ENCODE measurements around the gene DRD2.
"Not testable (repeated sequence)": the region's sequence is repeated elsewhere in the genome, so short reads cannot be mapped to it uniquely, and the experiment has no call there.

DRD2 gene

GRCh38 chr11:113475160-113475761 is at the start of gene DRD2:
Gene DRD2, minus strand, starts transcription at chr11:113475398. Its CDS starts 50,747 bp downstream, at chr11:113424651.
- no peak for DNase-seq

GRCh38 chr11:113523906-113524305 is 48.7 kb upstream of the DRD2 start:
- DNase-seq: not testable (repeated sequence)

- no peak for DNase-seq
Measured at GRCh38 chr11:113521737-113522517, 46.7 kb upstream of the DRD2 start.

DNA sequence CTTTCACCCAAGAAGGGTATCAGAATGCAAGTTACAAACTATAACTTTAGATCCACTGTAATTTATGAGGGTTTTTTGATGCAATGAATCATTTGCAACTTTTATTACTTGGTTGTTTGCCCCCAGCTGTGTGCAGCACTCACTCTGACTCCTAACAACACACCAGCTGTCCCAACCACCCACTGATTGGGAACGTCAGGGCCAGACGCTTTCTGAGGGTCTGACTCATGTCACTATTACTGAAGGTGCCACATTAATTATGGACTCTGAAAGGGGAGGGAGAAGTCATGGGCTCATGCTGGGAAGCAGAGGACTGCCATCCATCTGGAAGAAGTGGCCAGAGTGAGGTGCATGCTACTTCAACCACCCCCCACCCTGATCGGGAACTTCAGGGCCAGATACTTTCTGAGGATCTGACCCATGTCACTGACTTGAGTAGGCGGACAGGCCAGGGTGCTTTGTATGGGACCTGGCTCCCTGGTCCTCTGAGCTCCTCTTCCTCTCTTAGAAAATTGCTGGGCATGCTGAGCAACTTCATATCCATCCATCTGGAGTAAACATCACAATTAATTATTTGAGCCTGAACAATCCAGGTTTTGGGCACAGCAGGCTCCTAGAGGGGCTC is 44.9 kb upstream of the DRD2 start:
- DNase-seq: no peak

- no peak for DNase-seq
Measured at GRCh38 chr11:113518716-113519495, 43.7 kb upstream of the DRD2 start.

GRCh38 chr11:113517361-113517760 is 42.2 kb upstream of the DRD2 start:
- no peak for DNase-seq

- DNase-seq: no peak
Measured at GRCh38 chr11:113514856-113515255, 39.7 kb upstream of the DRD2 start.

GRCh38 chr11:113507341-113507740 is 32.1 kb upstream of the DRD2 start:
- no peak for DNase-seq

DNA sequence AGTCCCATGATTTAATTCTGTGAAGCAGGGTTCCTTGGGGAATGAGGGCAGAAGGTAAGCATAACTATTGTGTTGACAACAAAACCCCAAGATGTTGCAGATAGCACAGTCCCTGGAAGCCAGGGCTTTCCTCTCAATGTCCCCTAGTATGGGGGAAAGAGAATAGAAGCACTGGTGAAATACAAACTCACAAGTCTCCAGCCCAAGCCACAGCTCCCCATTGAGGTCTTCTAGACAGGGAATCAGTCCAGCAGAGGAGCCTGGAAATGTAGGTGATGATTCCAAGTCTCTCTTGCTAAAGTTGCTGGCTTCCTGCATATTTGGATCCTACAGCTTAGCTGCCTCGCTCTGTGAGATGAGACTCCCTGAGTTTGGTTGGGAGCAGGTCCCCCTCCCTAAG is 31.7 kb upstream of the DRD2 start:
- no peak for DNase-seq

DNA sequence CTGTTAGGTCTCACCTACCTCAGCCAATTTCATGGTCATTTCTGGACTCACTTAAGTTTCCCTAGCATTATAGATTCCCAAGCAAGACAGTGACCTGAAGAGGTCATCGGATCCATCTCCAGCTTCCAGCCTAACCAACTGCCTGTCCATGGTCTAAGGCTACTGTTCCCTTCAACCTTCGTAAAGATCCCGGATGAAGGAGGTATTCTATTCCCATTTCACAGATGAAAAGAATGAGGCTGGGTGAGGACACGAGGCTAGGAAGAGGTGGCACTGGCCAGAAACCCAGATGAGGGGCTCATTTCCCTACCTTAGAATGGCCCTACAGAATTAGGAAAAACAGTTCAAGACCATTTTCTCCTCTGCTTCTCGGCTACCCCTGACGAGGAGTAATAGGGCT is 31.3 kb upstream of the DRD2 start:
- no peak for DNase-seq

DNA sequence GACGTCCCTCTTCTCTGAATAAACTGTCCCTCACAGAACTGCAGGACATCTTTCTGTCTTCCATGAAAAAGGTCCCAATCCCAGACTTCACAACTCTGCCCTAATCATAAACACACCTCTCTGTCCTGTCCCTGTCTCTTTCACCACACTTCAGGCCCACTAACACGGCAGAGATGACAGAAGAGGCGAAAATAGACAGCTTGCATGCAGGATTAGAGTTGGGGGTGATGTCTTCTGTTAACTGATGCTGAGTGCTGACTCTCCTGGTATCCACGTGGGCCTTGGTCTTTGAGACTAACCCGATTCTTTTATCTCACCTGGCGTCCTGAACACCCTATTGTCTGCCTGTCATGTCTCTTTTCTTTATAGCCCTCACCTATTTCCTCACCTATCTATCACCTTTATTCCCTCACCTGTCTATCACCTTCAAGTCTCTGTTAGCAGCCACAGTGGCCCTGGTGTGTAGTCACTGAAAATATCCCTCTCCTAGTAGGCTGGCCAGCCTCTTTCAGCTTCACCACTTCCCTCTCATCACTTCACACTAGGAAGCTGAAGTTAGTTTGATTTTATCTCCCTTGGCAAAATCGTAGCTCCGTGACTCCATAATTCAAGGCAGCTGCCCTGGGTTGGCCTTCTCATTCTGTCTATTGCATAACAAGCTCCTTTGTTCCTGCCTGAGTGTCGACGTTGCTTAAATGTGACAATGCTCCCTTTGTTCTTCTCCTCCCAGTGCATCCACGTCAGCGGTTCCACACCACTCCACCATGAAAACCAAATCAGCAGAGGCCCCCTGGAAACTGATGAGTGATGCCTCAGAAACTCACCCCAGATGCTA is 30.6 kb upstream of the DRD2 start:
- no peak for DNase-seq

DNA sequence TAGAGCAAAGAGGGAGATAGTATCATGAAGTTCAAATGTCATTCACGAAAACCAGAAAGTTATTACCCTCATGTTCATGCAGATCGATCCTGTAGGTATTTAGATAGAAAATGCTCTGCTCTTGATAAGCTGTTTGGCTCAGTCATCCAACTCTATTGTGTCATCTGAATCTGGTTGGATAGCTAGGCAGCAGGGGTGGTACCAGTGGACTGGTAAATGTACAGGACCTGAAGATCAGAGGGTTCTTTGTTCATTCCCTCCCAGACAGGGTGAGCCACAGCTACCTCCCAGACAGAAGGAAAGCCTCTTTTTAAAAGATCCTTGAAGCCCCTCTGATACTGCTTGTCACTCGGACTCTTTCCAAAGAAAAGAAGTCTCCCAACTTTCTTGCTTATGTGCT is 29.8 kb upstream of the DRD2 start:
- no peak for DNase-seq

DNA sequence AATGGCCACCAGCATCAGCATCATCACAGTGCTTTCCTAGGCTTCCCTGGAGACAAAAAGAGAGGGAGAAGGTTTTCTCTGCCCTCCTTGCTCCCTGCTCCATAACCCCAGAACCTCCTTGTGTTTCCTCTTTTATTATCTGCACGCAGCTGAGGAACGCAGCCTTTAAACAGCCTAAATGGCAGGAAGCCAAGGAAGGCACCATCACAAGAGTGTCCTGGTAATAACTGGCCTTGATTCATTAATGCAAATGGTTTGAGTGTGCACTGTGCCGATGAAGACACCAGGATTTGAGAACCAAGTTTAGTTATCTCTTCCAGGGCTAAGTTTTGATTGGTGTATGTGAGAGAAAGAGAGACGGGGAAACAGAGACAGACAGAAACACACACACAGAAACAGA is 29.4 kb upstream of the DRD2 start:
- no peak for DNase-seq

- no peak for DNase-seq
Measured at GRCh38 chr11:113504071-113504470, 28.9 kb upstream of the DRD2 start.

GRCh38 chr11:113497066-113497910 is 22.1 kb upstream of the DRD2 start:
- no peak for DNase-seq

DNA sequence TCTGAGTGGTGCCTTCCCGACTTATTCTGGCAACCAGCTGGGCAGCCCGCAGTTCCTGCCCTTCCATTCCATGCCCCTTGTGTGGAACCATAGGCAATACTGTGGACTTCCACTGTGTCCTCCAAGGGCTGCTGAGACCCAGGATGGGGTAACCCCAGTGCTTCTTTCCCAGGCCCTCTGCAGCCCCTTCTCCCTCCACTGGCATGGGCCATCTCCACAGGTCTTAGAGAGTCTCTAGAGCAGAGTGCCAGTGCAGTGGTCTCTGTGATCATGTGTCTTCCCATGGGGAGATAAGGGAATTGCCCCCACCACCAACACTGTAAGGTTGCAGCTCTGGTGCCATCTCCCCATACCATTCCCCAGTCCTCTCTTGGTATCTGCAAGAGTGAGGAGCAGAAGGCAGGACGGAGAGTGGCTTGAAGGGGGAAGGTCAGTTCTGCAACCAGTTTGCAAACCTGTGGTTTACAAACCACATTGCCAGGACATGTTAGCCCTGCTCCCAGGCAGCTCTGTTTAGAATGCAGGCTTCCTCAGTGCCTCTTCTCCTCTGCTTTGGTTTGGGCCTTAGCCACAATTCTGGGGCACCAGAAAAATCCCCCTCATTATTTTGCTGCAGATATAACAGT is 20.9 kb upstream of the DRD2 start:
- no peak for DNase-seq

GRCh38 chr11:113494021-113494420 is 18.8 kb upstream of the DRD2 start:
- no peak for DNase-seq

DNA sequence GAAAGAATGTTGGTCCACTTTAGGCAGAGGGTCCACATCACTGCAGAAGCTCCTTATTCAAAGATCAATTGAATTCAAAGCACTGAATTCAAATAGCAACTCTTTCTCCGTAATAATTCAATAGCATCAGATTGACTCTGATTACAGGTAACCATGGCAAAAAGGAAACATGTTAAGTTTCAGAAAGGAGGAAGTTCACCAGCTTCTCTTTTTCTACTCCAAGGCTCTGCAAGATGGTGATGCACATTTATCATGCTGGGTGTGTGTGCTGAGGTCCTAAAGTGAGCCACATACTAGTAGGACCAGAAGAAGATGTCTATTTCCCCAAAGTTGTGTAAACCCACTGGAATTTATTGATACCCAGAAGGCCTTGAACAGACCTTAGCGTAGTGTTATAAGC is 18.0 kb upstream of the DRD2 start:
- no peak for DNase-seq

GRCh38 chr11:113488931-113489351 is 13.7 kb upstream of the DRD2 start:
- no peak for DNase-seq

GRCh38 chr11:113487622-113488021 is 12.4 kb upstream of the DRD2 start:
- no peak for DNase-seq

- DNase-seq: no peak
Measured at GRCh38 chr11:113484223-113484622, 9.0 kb upstream of the DRD2 start.
